Rectal smooth muscle tissue (tissue), 1 donor: ENCODE results near the gene ERG.

Source experiments
- H3K27ac ChIP-seq: one replicate; pipeline ENCODE4 v1.7.0; 2013; ENCODE audit warnings: low read depth, low read length, inconsistent platforms
- H3K27me3 ChIP-seq: one replicate; pipeline ENCODE4 v1.7.0; 2013; ENCODE audit warnings: low read length; ENCODE audit not compliant: control insufficient read depth, insufficient read depth
- H3K36me3 ChIP-seq: one replicate; pipeline ENCODE4 v1.7.0; 2013; ENCODE audit warnings: low read length; ENCODE audit not compliant: control insufficient read depth, insufficient read depth
- H3K4me1 ChIP-seq: one replicate; pipeline ENCODE4 v1.7.0; 2013; ENCODE audit warnings: low read length; ENCODE audit not compliant: control insufficient read depth, insufficient read depth
- H3K4me3 ChIP-seq: one replicate; pipeline ENCODE4 v1.7.0; 2013; ENCODE audit warnings: low read length
- H3K9ac ChIP-seq: one replicate; pipeline ENCODE4 v1.7.0; 2013; ENCODE audit warnings: low read length

Gene ERG

GRCh38 chr21:38467374-38467773 lies 30.9 kb downstream of the ERG start:
- Histone ChIP-seq H3K27me3 (no peaks in the 10 kb centered on the region), H3K27ac (no peak overlapping the region), H3K9ac (no peak overlapping the region), H3K4me3 (no peak overlapping the region), H3K4me1 (no peaks in the 10 kb centered on the region), H3K36me3 (no peaks in the 10 kb centered on the region)

- H3K27ac ChIP-seq: no peak overlapping the region
- H3K4me1 ChIP-seq: no peaks in the 10 kb centered on the region
These were observed 38.0 kb downstream of the ERG start for GRCh38 chr21:38460171-38460742.

GRCh38 chr21:38459490-38459889 lies 38.8 kb downstream of the ERG start:
- H3K9ac ChIP-seq: no peak overlapping the region
- no peak overlapping the region for H3K4me3 ChIP-seq
- no peaks in the 10 kb centered on the region for H3K27me3 ChIP-seq
- no peak overlapping the region for H3K27ac ChIP-seq
- H3K36me3 ChIP-seq: no peaks in the 10 kb centered on the region
- H3K4me1 ChIP-seq: no peaks in the 10 kb centered on the region

More at GRCh38 chr21:38460171-38460742, 38.0 kb downstream of the ERG start:
- no peaks in the 10 kb centered on the region for H3K27me3 ChIP-seq
- no peak overlapping the region for H3K4me3 ChIP-seq
- no peaks in the 10 kb centered on the region for H3K36me3 ChIP-seq
- no peak overlapping the region for H3K9ac ChIP-seq

GRCh38 chr21:38455403-38455802 lies 42.9 kb downstream of the ERG start:
- Histone ChIP-seq H3K27ac (no peak overlapping the region), H3K4me3 (no peak overlapping the region), H3K36me3 (no peaks in the 10 kb centered on the region), H3K27me3 (no peaks in the 10 kb centered on the region), H3K4me1 (no peaks in the 10 kb centered on the region), H3K9ac (no peak overlapping the region)

GRCh38 chr21:38454702-38455101 lies 43.6 kb downstream of the ERG start:
- Histone ChIP-seq H3K4me3 (no peak overlapping the region), H3K27me3 (no peaks in the 10 kb centered on the region), H3K27ac (no peak overlapping the region), H3K4me1 (no peaks in the 10 kb centered on the region), H3K36me3 (no peaks in the 10 kb centered on the region), H3K9ac (no peak overlapping the region)

- no peaks in the 10 kb centered on the region for H3K4me1 ChIP-seq
- H3K27ac ChIP-seq: no peak overlapping the region
- H3K9ac ChIP-seq: no peak overlapping the region
- no peaks in the 10 kb centered on the region for H3K36me3 ChIP-seq
- no peak overlapping the region for H3K4me3 ChIP-seq
- H3K27me3 ChIP-seq: no peaks in the 10 kb centered on the region
These were observed 44.1 kb downstream of the ERG start for GRCh38 chr21:38454161-38454560.

- H3K27me3 ChIP-seq: no peaks in the 10 kb centered on the region
- H3K4me3 ChIP-seq: no peak overlapping the region
- no peak overlapping the region for H3K27ac ChIP-seq
- H3K9ac ChIP-seq: no peak overlapping the region
- no peaks in the 10 kb centered on the region for H3K4me1 ChIP-seq
- H3K36me3 ChIP-seq: no peaks in the 10 kb centered on the region
These were observed 49.4 kb downstream of the ERG start for GRCh38 chr21:38448671-38449385.

GRCh38 chr21:38447611-38448010 lies 50.7 kb downstream of the ERG start:
- Histone ChIP-seq H3K4me1 (no peaks in the 10 kb centered on the region), H3K27me3 (no peaks in the 10 kb centered on the region), H3K27ac (no peak overlapping the region), H3K36me3 (no peaks in the 10 kb centered on the region), H3K9ac (no peak overlapping the region), H3K4me3 (no peak overlapping the region)

GRCh38 chr21:38444691-38445090 lies 53.6 kb downstream of the ERG start:
- no peaks in the 10 kb centered on the region for H3K4me1 ChIP-seq
- no peaks in the 10 kb centered on the region for H3K27me3 ChIP-seq
- H3K36me3 ChIP-seq: no peaks in the 10 kb centered on the region
- no peak overlapping the region for H3K27ac ChIP-seq
- no peak overlapping the region for H3K4me3 ChIP-seq
- H3K9ac ChIP-seq: no peak overlapping the region

- Histone ChIP-seq H3K4me1 (no peaks in the 10 kb centered on the region), H3K27ac (no peak overlapping the region), H3K9ac (no peak overlapping the region)
These were observed 55.2 kb downstream of the ERG start for GRCh38 chr21:38443110-38443509.

GRCh38 chr21:38441153-38441552 lies 57.1 kb downstream of the ERG start:
- Histone ChIP-seq H3K4me1 (no peaks in the 10 kb centered on the region), H3K27ac (no peak overlapping the region), H3K4me3 (no peak overlapping the region), H3K36me3 (no peaks in the 10 kb centered on the region), H3K27me3 (no peaks in the 10 kb centered on the region), H3K9ac (no peak overlapping the region)

More at GRCh38 chr21:38443110-38443509, 55.2 kb downstream of the ERG start:
- Histone ChIP-seq H3K27me3 (no peaks in the 10 kb centered on the region), H3K4me3 (no peak overlapping the region), H3K36me3 (no peaks in the 10 kb centered on the region)

- Histone ChIP-seq H3K27ac (no peak overlapping the region), H3K4me3 (no peak overlapping the region), H3K27me3 (no peaks in the 10 kb centered on the region), H3K4me1 (no peaks in the 10 kb centered on the region), H3K36me3 (no peaks in the 10 kb centered on the region), H3K9ac (no peak overlapping the region)
These were observed 57.5 kb downstream of the ERG start for GRCh38 chr21:38440746-38441145.

GRCh38 chr21:38439957-38440356 lies 58.3 kb downstream of the ERG start:
- Histone ChIP-seq H3K27me3 (no peaks in the 10 kb centered on the region), H3K27ac (no peak overlapping the region), H3K9ac (no peak overlapping the region), H3K36me3 (no peaks in the 10 kb centered on the region), H3K4me3 (no peak overlapping the region), H3K4me1 (peaks cover 3% of the 10 kb centered on the region)
